Stimulated activated CD8-positive, alpha-beta memory T cell treated with anti-CD3 and anti-CD28 coated beads, Interleukin-15, amount 100 ng/mL, for 24 hours (primary cell): Measurements from ENCODE around the gene LILRA1.
"Not testable (repeated sequence)": the region's sequence is repeated elsewhere in the genome, so short reads cannot be mapped to it uniquely, and the experiment has no call there.

Experiments
- DNase-seq: peaks from one replicate; pipeline ENCODE4 v3.0.0-alpha.2; 2020; ENCODE audit warnings: low read depth

LILRA1 gene

DNA sequence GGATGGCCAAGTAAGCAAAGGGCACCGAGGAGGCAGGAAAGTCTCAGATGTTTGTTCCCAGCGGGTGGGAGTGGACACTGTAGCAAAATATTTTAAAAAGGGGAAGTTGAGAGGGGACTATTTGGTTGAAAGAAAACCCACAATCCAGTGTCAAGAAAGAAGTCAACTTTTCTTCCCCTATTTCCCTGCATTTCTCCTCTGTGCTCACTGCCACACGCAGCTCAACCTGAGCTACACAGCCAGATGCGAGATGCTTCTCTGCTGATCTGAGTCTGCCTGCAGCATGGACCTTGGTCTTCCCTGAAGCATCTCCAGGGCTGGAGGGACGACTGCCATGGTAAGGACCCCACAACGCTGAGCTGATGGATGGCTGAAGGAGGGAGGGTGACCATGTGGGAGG lies at the start of gene LILRA1:
LILRA1 (plus strand) TSS at position 188 of the 400 bp plus-strand sequence. CDS start 613 bp downstream, outside the sequence.
- DNase-seq = not testable (repeated sequence)

DNA sequence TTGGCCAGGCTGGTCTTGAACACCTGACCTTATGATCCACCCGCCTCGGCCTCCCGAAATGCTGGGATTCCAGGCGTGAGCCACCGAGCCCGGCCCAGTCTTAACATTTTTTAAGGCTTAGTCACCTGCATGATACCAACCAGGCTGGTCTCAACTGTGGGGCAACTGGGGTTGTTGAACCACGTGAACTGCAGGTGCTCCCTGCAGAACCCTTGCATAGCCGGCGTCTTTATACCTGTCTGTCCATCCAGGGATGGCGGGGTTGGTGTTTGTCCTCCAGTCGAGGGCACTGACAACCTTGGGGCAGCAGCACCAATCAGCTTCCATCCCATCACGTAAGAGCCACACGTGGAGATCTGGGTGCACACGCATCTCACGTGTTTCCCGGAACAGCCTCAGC lies 44.6 kb upstream of the LILRA1 start:
- DNase-seq = no peak

DNA sequence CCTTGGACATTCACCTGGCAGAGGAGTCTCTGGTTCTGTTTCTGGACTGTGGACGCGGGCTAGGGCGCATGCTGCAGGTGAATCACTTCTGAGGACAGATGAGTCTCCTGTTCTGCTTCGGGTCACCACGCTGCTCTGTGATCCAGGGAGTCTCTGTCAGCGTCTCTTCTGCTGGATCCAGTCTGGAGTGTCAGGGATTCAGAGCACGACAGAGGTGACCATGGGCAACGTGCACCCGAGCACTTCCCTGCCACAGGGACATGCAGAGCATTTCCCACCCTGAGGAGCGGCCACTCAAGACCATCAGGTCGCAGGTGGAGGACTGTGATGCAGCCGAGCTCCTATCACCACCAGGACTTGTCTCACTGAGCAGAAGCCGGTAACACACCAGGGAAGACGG lies 44.2 kb upstream of the LILRA1 start:
- DNase-seq = no peak

DNA sequence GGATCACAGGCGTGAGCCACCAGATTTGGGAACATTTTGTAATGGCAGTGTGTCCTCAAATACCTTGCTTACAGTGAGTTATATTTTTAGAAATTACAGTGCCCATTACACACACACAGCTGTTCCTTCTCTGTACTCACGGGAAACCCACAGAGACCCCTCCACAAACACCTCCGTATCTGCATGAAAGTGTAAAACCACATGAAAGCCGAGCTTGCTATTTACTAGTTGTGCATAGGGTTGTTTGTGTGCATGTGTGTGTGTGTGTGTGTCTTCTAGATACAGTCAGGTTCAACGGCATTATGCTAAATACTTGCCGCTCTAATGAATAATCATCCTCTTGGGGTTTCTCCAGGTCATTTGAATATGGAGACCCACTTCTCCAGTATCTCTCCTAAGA lies 42.1 kb upstream of the LILRA1 start:
- no peak for DNase-seq

DNA sequence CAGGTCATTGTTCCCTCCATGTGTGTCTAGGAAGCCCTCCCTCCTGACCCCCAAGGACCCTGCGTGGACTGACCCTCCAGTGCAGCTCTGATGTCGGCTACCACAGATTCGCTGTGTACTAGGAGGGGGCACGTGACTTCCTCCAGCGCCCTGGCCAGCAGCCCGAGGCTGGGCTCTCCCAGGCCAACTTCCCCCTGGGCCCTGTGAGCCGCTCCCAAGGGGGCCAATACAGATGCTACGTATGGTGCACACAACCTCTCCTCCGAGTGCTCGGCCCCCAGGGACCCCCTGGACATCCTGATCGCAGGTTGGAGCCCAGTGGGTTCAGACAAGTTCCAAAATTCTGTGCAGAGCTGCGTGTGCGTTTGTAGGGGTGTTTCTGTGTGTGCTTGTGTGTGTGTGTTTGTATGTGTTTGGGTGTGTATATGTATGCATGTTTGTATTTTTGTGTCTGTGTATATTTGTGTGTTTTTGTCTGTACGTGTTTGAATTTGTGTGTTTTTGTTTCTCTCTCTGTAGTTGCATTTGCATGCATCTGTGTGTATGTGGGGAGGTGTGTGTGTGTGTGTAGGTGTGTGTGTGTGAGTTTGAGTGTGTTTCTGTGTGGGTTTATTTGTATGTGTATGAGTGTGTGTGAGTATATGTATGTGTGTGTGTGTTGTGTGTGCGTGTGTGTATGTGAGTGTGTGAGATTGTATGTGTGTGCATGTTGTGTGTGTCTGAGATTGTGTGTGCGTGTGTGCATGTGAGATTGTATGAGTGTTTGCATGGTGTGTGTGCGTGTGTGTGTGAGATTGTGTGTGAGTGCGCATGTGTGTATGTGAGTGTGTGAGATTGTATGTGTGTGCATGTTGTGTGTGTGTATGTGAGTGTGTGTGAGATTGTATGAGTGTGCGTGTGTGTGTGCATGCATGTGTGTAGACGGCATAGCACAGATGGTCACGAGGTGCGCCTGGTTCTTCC lies 41.2 kb upstream of the LILRA1 start:
- no peak for DNase-seq

DNA sequence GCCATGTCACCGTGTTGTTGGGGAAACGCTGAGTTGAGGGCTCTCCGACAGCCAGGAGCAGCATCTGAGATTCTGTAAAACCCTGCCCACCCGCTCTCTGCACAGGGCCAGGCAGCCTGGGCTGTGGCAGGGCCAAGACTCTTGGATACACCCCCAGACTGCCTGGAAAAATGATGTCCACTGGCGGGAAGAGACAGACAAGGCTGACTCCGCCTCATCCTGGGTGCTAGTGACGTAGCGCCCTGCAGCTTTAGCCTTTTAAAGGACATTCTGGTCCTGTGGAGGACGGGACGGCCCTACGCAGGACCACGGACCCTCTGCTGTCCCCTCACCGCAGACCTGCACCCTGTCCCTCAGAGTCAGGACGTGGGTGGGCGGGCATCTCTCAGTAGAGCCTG lies 40.5 kb upstream of the LILRA1 start:
- DNase-seq = no peak

DNA sequence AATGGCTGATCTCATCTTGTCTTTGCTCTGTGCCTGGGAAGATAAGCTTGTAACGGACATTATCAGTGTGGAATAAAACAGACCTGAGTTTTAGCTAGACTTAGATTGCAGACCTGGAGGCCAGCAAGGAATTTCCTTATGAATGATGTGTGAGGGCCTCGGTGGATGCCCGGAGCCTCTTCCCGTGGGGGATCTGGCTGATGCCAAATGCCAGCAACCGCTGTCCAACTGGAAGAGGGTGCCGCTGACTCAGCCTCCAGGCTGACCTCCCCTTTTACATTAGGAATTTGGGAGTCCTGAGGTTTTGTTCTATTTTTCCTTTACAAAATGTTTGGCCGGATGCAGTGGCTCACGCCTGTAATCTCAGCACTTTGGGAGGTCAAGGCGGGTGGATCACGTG lies 39.4 kb upstream of the LILRA1 start:
- no peak for DNase-seq

DNA sequence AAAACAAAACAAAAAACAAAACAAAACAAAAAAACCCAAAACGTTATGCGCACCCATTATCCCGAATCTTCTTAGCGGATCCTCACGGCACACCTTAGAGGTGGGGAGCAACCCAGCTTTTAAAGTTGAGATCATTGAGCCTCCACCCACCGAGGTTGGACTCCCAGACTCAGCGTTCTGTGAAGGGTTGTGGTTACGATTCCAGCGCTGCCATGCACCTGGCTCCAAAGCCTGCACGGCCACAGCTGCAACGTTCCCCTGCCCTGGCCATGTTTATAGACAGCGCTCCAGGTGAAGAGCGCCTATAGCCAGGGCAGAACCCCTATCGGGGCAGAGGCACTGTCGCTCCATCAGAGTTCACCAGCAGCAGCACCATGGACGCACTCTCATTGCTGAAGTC lies 38.5 kb upstream of the LILRA1 start:
- no peak for DNase-seq

DNA sequence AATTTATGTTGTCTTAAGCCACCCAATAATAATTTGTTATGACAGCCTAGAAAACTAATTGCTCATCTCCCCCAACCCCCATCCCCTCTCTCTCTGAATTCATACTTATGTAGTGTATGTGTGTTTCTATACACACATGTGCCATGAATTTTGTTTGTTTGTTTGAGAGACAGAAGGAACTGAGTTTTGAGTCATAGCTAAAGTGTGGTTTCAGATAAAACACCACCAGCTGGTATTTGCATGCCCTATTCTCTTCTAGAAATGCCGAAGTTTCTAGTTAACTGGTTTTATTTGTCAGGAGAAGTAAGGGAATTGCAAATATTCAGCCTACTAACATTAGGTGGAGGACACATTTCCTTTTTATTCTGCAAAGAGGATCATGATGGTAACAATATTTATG lies 37.2 kb upstream of the LILRA1 start:
- no peak for DNase-seq

DNA sequence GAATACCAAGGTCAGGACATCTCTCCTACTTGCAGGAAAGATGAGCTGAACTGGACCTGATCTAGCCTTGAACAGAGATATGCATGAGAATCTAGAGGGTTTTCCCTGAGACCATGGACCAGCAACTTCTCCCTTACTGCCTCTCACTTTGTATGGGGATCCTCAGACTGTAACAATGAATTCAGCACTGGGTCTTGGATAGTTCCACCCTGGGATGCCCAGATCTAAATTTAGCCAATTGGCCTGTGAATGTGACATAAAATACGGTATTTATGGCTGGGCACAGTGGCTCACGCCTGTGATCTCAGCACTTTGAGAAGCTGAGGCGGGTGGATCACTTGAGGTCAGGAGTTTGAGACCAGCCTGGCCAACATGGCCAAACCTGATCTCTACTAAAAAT lies 35.1 kb upstream of the LILRA1 start:
- DNase-seq = no peak

DNA sequence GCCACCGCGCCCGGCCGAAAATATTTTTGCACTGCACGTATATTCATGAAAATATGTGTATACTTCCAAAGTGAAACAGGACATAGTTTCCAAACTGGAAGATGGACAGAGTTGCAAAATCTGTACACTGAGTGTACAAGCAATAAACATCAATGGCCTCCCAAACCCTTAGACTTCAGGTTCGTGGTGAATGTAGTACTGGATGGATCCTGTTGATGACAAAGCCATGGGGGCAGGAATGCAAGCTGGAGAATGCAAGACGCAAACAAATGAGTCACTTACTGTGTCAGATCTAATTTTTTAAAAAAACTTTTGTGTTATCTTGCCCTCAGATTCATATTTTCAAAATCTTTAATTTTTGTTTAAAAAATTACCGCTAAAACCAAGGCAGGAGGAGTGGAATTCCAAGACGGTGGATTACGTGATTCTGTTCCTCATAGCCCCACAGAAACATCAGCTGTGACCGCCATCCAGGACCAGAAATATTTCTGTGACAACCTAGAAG lies 32.5 kb upstream of the LILRA1 start:
- no peak for DNase-seq

DNA sequence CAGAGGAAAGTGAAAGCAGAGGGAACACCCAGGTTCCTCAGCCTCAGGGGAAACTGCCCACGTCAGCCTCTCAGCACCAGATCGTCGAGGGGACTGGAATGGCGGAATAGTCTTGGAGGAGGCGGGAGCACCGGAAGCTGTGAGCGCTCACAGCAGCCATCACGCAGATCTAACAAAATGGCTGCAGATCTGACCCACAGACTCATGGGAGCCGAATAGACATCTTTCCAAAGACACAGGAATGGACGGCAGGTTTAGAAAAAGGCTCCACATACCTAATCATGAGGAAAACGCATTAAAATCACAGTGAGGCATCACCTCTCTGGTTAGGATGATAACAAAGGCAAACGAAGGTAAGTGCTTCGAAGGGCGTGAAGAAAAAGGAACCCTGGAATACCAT lies 31.6 kb upstream of the LILRA1 start:
- DNase-seq = no peak

DNA sequence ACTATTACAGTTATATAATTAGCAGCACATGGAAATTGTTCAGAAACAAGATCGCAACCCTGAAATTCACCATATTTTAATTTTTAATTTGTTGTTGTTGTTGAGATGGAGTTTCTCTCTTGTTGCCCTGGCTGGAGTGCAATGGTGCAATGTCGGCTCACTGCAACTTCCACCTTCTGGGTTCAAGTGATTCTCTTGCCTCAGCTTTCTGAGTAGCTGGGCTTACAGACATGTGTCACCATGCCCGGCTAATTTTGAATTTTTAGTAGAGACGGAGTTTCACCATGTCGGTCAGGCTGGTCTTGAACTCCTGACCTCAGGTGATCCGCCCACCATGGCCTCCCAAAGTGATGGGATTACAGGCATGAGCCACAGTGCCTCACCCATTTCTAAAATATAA lies 30.2 kb upstream of the LILRA1 start:
- DNase-seq = not testable (repeated sequence)

DNA sequence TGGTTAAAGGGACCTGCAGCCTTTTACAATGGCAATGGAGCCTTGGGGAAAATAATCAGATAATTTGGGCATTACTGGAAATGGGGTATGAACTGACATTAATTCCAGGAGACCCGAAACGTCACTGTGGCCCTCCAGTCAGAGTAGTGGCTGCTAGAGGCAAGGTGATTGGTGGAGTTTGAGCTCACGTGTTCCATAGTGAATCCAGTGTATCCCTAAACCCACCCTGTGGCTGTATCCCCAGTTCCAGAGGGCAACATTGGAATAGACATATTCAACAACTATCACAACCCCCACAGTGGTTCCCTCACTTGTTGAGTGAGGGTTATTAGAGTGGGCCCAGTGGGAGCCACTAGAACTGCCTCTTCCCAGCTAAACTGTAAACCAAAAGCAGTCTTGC lies 23.1 kb upstream of the LILRA1 start:
- DNase-seq = no peak

DNA sequence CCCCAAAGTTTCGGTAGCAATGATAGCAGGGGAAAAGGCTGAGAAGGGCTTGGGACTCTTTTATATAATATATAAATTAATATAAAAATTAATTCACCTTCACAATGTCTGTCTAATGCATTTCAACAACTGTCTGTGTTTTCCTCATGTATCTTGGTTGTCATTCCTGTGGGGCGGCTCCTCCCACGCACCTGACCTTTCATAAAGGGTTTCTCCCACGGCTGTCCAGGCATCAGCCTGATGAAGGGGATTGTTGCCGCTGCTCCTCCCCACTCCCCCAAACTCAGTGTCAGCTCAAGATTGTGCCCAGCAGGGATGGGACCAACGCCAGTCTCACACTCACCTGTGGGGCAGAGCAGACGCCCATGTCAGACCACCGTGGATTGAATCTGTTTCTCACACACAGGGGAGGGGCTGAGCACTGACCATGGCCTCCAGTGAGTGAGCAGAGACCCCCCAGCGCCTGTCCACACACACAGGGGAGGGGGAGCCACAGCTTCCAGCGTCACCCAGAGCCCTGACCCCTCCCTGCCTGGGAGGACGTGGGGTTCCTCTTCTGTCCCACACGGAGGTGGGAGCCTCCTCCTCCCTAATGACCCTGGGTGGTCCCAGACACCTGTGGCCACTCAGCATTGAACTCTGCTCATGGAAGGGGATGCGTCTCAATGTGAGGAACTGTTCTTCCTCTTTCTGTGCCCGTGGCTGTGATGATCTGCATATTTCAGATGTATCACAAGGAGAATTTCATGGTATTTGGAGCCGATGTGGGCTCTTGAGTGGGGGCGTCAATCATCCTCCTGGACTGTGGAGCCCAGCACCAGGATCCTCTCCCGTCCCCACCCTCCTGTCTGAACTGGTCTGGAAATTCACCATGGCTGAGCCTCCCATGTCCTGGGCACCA lies 21.5 kb upstream of the LILRA1 start:
- DNase-seq = not testable (repeated sequence)

DNA sequence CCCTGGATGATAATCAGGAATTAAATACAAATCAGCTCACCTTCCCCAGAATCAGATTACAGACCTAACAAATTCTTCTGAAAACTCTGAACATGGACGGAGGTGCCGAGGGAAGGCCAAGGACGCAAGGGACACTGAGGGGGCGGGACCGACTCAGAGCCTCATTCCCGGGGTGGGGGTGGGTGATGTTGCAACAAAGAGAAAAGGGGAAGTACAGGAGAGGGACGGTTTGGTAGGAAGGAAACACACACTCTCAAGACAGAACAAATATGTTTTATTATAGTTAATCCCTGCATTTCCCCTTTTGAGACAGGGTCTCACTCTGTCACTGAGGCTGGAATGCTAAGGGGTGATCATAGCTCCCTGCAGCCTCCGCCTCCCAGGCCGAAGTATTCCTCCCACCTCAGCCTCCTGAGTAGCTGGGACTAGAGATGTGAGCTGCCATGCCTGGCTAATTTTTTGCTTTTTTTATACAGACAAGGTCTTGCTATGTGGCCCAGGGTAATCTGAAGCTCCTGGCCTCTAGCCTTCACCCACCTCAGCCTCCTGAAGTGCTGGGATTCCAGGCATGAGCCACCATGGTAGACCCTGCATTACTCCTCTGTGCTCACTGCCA lies 20.6 kb upstream of the LILRA1 start:
- DNase-seq = no peak

DNA sequence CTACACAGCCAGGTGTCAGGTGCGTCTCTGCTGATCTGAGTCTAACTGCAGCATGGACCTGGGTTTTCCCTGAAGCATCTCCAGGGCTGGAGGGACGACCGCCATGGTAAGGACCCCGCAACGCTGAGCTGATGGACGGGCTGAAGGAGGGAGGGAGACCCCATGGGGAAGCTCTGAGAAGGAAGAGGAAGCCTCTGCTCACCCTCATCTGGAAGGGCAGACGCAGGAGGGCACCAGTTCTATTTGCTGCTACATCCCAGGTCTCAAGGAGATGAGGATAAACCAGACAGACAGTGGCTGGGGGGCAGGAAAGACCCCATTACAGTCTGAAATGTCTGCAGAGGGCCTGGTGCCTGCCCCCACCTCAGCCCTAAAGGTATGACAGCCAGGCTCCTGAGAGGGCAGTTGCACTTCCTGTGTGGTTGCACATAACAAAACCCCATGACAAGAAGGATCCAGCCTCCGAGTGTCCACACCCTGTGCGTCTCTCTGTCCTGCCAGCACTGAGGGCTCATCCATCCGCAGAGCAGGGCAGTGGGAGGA lies 20.0 kb upstream of the LILRA1 start, which contains the start of gene LILRA2:
LILRA2 (plus strand) TSS at position 461 of the 543 bp plus-strand sequence. CDS start 89 bp downstream, outside the sequence.
- no peak for DNase-seq

DNA sequence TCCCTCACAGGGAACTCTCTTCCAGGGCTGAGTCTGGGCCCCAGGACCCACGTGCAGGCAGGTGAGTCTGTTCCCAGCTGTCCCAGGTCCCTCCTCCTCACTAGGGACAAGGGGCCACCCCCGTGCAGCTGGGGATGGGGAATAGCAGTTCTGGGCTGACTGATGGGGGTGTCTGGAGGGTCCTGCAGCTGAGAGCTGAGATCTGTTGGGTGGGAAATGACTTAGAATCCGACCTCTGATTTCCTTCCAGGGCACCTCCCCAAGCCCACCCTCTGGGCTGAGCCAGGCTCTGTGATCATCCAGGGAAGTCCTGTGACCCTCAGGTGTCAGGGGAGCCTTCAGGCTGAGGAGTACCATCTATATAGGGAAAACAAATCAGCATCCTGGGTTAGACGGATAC lies 19.4 kb upstream of the LILRA1 start:
- no peak for DNase-seq

DNA sequence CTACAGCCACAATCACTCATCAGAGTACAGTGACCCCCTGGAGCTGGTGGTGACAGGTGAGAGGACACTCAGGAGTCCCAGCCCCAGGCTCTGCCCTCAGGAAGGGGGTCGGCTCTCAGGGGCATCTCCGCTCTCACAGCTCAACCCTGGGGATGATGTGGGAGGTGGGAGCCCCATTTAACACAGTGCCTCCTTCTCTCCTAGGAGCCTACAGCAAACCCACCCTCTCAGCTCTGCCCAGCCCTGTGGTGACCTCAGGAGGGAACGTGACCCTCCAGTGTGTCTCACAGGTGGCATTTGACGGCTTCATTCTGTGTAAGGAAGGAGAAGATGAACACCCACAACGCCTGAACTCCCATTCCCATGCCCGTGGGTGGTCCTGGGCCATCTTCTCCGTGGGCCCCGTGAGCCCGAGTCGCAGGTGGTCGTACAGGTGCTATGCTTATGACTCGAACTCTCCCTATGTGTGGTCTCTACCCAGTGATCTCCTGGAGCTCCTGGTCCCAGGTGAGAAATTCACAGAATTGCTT lies 18.8 kb upstream of the LILRA1 start:
- no peak for DNase-seq

DNA sequence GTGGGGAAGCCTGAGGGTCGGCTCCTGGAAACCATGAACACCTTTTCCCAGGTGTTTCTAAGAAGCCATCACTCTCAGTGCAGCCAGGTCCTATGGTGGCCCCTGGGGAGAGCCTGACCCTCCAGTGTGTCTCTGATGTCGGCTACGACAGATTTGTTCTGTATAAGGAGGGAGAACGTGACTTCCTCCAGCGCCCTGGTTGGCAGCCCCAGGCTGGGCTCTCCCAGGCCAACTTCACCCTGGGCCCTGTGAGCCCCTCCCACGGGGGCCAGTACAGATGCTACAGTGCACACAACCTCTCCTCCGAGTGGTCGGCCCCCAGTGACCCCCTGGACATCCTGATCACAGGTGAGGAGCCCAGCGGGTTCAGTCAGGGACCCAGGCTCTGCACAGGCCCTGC lies 18.2 kb upstream of the LILRA1 start:
- not testable (repeated sequence) for DNase-seq

DNA sequence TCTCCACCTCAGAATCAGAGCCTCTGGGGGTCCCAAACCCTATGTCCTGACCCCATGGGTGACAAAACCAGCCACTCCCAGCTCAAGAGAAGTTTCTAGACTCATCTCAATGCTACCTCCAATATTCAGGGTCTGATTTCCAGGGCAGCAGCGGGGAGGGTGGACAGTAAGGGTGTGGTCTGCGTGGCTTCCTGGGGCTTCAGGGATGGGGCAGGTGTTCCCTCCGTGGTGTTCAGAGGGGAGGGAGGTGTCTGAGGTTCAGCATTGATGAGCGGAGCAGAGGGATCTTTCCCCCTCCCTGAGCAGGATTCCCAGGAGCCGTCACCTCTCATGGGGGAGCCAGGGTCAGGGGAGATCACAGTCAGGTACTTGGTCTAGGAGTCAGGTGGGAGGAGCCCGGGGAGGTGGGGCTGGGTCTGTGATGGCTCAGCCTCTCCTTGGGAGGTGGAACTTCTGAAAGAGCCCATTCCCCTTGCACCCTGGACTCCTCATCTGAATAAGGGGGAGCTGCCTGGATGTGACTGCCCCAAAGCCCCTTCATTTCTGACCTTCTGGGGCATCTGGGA lies 16.9 kb upstream of the LILRA1 start:
- DNase-seq = no peak
